ENCODE data around the gene CYP2C18.
"Not testable (repeated sequence)": the region's sequence is repeated elsewhere in the genome, so short reads cannot be mapped to it uniquely, and the experiment has no call there.

CYP2C18 gene

GRCh38 chr10:94747838-94748237 lies 64.3 kb downstream of the CYP2C18 start:
- no peak for DNase-seq

DNA sequence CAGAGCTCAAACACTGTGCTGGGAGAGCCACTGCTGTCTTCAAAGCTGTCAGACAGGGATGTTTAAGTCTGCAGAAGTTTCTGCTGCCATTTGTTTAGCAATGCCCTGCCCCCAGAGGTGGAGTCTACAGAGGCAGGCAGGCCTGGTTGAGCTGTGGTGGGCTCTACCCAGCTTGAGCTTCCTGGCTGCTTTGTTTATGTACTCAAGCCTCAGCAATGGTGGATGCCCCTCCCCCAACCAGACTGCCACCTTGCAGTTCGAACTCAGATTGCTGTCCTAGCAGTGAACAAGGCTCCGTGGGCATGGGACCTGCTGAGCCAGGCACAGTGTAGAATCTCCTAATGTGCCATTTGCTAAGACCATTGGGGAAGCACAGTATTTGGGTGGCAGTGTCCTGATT lies 74.4 kb downstream of the CYP2C18 start:
- DNase-seq, result no peak

DNA sequence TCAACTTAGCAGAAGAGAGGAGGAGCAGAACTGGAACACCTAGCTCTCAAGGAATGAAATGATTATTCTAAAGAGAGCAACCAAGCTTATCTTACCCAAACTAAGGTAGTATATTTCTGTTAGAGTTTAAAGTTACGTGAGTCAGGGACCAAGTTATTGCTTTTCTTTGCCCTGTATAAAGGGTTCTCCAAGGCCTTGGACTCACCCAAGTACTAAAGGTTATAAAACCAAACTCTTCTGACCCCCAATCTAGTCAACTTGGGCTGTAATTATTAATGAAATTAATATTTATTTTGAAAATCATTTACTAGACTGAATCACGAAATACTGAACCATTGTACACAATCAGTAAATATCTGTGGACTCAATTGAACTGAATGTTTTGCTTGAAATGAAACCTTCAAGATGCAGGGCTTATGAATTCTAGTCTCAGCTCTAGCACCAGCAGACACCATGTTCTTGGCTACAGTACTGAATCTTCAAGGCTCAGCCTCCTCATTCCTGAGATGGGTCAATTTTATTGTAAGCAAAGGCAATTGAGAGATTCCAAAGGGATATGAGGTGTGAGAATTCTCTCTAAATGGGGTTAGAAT lies 77.2 kb downstream of the CYP2C18 start:
- no peak for DNase-seq

GRCh38 chr10:94762393-94762792 lies 78.9 kb downstream of the CYP2C18 start, which contains the start of gene CYP2C19:
Gene CYP2C19, plus strand, starts transcription at chr10:94762681. Its CDS starts 25 bp downstream, at chr10:94762706.
- no peak for DNase-seq

DNA sequence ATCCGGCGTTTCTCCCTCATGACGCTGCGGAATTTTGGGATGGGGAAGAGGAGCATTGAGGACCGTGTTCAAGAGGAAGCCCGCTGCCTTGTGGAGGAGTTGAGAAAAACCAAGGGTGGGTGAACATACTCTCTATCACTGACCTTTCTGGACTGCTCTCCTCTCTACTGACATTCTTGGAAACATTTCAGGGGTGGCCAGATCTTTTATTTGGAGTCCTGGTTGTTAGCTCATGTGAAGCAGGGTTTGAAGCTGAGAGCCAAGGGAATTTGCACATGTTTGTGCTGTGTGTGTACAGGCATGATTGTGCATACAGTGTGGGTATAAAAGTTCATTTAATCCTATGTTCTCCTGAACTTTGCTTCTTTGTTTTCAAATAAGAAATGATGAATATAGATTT lies 91.9 kb downstream of the CYP2C18 start:
- DNase-seq, result not testable (repeated sequence)

DNA sequence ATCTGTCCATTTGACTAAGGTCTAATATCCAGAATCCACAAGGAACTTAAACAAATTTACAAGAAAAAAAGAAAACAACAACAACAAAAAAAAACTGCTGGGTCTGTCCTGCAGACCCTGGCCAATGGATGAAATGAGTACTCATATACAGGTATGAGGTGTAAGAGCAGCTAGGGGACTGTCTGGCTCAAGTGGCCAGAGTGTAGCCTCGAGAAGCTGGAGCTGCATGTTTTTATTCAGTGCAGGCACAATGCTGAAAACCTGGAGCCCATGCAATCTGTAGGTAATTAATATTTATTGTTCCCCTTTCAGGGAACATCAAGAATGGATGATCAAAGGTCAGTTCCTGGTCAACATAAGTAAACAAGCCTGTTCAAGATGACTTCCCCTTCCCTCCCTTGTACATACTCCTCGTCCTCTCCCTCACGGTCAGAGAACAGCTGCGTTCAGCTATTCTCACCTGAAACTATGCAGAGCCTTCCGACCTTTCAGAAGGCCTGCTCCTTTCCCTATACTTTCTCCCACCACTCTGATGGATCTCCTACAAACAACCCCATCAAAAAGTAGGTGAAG lies 94.4 kb downstream of the CYP2C18 start:
- no peak for DNase-seq

DNA sequence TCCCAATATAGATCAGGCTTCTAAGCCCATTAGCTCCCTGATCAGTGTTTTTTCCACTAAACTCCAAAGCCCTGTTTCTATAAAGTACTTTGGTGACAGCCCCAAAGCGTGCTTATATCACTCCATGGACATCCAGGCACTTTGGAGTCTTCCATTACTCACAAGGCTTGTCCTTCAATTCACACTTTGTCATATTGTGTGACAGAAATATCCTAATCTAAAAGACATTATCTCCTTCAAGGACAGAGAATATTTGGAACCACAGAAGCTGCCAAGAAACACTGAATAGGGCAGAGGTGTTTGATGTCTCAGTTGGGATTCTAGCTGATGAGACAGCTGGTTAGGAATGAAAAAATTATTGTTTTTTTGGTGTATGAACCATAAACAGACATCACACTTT lies 97.3 kb downstream of the CYP2C18 start:
- DNase-seq, result no peak

GRCh38 chr10:94784256-94784655 lies 100.7 kb downstream of the CYP2C18 start:
- DNase-seq, result no peak

DNA sequence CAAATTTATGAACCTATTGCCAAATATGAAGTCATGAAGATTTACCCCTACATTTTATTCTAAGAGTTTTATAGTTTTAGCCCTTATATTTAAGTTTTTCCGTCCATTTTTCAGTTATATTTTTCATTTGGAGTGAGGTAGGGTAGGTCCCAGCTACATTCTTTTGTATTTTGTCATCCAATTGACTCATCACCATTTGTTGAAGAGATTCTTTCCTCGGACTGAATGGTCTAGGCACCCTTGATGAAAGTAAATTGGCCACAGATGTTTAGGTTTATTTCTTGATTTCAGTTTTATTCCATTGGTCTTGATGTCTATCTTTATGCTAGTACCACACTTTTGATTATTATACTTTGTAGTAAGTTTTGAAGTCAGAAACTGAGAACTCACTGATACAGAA lies 101.7 kb downstream of the CYP2C18 start:
- DNase-seq, result no peak
